IMR-90 (cell line): ENCODE measurements around the gene INPP5B.

Source experiments
- BHLHE40 ChIP-seq: fragments of 150-350 bp; IDR thresholded peaks from 2 replicates; pipeline ENCODE4 v1.6.1; 2016; ENCODE audit warnings: mild to moderate bottlenecking, low read depth, low read length
- CTCF ChIP-seq: conservative IDR thresholded peaks from 2 replicates; pipeline ENCODE4 v1.5.1; 2012; ENCODE audit warnings: mild to moderate bottlenecking, low read depth, low read length, improper control_type of control experiment
- ELK1 ChIP-seq: fragments of 150-350 bp; IDR thresholded peaks from 2 replicates; pipeline ENCODE4 v1.6.1; 2016; ENCODE audit warnings: low read depth, mild to moderate bottlenecking, low read length, moderate library complexity, borderline replicate concordance
- FOS ChIP-seq: fragments of 150-350 bp; IDR thresholded peaks from 2 replicates; pipeline ENCODE4 v1.6.1; 2016; ENCODE audit warnings: low read depth, low read length
- MAFK ChIP-seq: IDR thresholded peaks from 2 replicates; pipeline ENCODE4 v1.6.1; 2012; ENCODE audit warnings: low read depth, low read length, improper control_type of control experiment
- MAZ ChIP-seq: IDR thresholded peaks from 2 replicates; pipeline ENCODE4 v1.6.1; 2012; ENCODE audit warnings: low read depth, mild to moderate bottlenecking, low read length, improper control_type of control experiment, moderate library complexity, borderline replicate concordance
- MXI1 ChIP-seq: IDR thresholded peaks from 2 replicates; pipeline ENCODE4 v1.6.1; 2012; ENCODE audit warnings: low read depth, mild to moderate bottlenecking, low read length, moderate library complexity, borderline replicate concordance
- POLR2A ChIP-seq: IDR thresholded peaks from 2 replicates; pipeline ENCODE4 v1.6.1; 2012; ENCODE audit warnings: mild to moderate bottlenecking, low read depth, low read length
- RAD21 ChIP-seq: IDR thresholded peaks from 2 replicates; pipeline ENCODE4 v1.6.1; 2012; ENCODE audit warnings: low read length, improper control_type of control experiment
- SMC3 ChIP-seq: fragments of 150-350 bp; IDR thresholded peaks from 2 replicates; pipeline ENCODE4 v1.6.1; 2016; ENCODE audit warnings: low read depth, mild to moderate bottlenecking, antibody characterized with exemption, low read length, moderate library complexity
- USF2 ChIP-seq: fragments of 150-350 bp; IDR thresholded peaks from 2 replicates; pipeline ENCODE4 v1.6.1; 2017; ENCODE audit warnings: mild to moderate bottlenecking, antibody characterized with exemption, low read length, low read depth

- TF ChIP-seq CTCF, result no peak
- no peak for TF ChIP-seq ELK1
- TF ChIP-seq RAD21, result no peak
- no peak for TF ChIP-seq MAFK
- TF ChIP-seq MXI1, result no peak
- TF ChIP-seq POLR2A, result no peak
- TF ChIP-seq SMC3, result no peak
- TF ChIP-seq BHLHE40, result no peak
- TF ChIP-seq MAZ, result no peak
- no peak for TF ChIP-seq USF2
- TF ChIP-seq FOS, result no peak
These were observed 125.4 kb downstream of the INPP5B start for GRCh38 chr1:37821481-37821880.
